Metanephros (tissue), 2 donors: ENCODE data around the gene ALPK3. TPM values are rescaled to one million over a fixed set of nuclear protein-coding genes. Genes with fewer than 3 reads are reported as not detected.

Experiments
- small RNA-seq: library from RNA; depleted of rRNA; stranded (forward); fragments of <200 nt; gene quantifications from one replicate; pipeline ENCODE3, GENCODE V24; 2014; ENCODE audit warnings: low replicate concordance
- total RNA-seq: library from RNA; depleted of rRNA; stranded (reverse); fragments of >200 nt; gene quantifications from one replicate; pipeline ENCODE4 v1.2.3, GENCODE V29; 2014

The ALPK3 gene
- 20.2 TPM for total RNA-seq

GRCh38 chr15:84816694-84817465 is at the start of gene ALPK3:
TSS of gene ALPK3 (plus strand) at chr15:84817356. CDS start at chr15:84817453, 97 bp downstream.

GRCh38 chr15:84883916-84884781 is 67.0 kb downstream of the ALPK3 start, which contains the start of gene SLC28A1:
TSS of gene SLC28A1 (plus strand) at chr15:84884662. CDS start at chr15:84887761, 3,099 bp downstream.

Small RNA genes lying within 50 kb of the gene (small RNA-seq; reads per million reads assigned to genes)
- not detected for gene RF00402

Other genes with a start within 250 kb of the ALPK3 start
- gene ZSCAN2, start 216.3 kb upstream of the ALPK3 start, total RNA-seq, result 33.2 TPM
- 38.4 TPM for gene WDR73, start 163.1 kb upstream of the ALPK3 start, total RNA-seq
- gene NMB, start 159.2 kb upstream of the ALPK3 start, total RNA-seq, result 5.8 TPM
- gene SEC11A, start 101.2 kb upstream of the ALPK3 start, total RNA-seq, result 159 TPM
- 20.6 TPM for gene ZNF592, start 68.8 kb upstream of the ALPK3 start, total RNA-seq
- gene SLC28A1, start 67.3 kb downstream of the ALPK3 start, total RNA-seq, result 6.6 TPM
- gene PDE8A, start 164.5 kb downstream of the ALPK3 start, total RNA-seq, result 73.9 TPM